Mesenchymal stem cell (in vitro differentiated cells and primary cell): ENCODE results near the gene KLF7.

Experiments used
- DNase-seq: peaks from one replicate; pipeline ENCODE4 v3.0.0-alpha.2; 2013
- H2AFZ ChIP-seq: one replicate; pipeline ENCODE4 v1.6.1; 2013; ENCODE audit warnings: low read depth, mild to moderate bottlenecking, control low read depth, inconsistent platforms, low read length, moderate library complexity
- H2AK5ac ChIP-seq: 2 replicates; pipeline ENCODE4 v1.6.1; 2013; ENCODE audit warnings: low read length, moderate library complexity, mild to moderate bottlenecking, inconsistent platforms; ENCODE audit not compliant: severe bottlenecking
- H2BK120ac ChIP-seq: one replicate; pipeline ENCODE4 v1.6.1; 2013; ENCODE audit warnings: low read depth, mild to moderate bottlenecking, inconsistent platforms, low read length, moderate library complexity
- H2BK12ac ChIP-seq, 2 experiments: one replicate each; pipeline ENCODE4 v1.6.1; 2013; ENCODE audit warnings: inconsistent platforms in 2 of 2, low read length in 2 of 2, mild to moderate bottlenecking in 2 of 2, moderate library complexity in 2 of 2, control low read depth in 1 of 2
- H2BK15ac ChIP-seq: one replicate; pipeline ENCODE4 v1.6.1; 2013; ENCODE audit warnings: mild to moderate bottlenecking, low read depth, inconsistent platforms; ENCODE audit not compliant: poor library complexity, severe bottlenecking
- H2BK5ac ChIP-seq: 2 replicates; pipeline ENCODE4 v1.6.1; 2013; ENCODE audit warnings: low read depth, mild to moderate bottlenecking, low read length, control low read depth, inconsistent platforms; ENCODE audit not compliant: poor library complexity, severe bottlenecking
- H3K14ac ChIP-seq, 2 experiments: one replicate each; pipeline ENCODE4 v1.6.1; 2013; ENCODE audit warnings: inconsistent platforms in 2 of 2, low read length in 2 of 2, control low read depth in 1 of 2, mild to moderate bottlenecking in 1 of 2, moderate library complexity in 1 of 2
- H3K18ac ChIP-seq, 2 experiments: one replicate each; pipeline ENCODE4 v1.6.1; 2013; ENCODE audit warnings: inconsistent platforms in 2 of 2, low read length in 2 of 2, control low read depth in 1 of 2, low read depth in 1 of 2, mild to moderate bottlenecking in 1 of 2
- H3K23ac ChIP-seq, 2 experiments: one replicate each; pipeline ENCODE4 v1.6.1; 2013; ENCODE audit warnings: inconsistent platforms in 2 of 2, low read length in 2 of 2, mild to moderate bottlenecking in 2 of 2, moderate library complexity in 2 of 2, control low read depth in 1 of 2
- H3K27ac ChIP-seq: 2 replicates; pipeline ENCODE4 v1.5.1; 2013; ENCODE audit warnings: mild to moderate bottlenecking, moderate library complexity, low read length, control low read depth, inconsistent platforms; ENCODE audit not compliant: poor library complexity, severe bottlenecking
- H3K27me3 ChIP-seq, 2 experiments: 2 replicates each; pipeline versions ENCODE4 v1.6.1 to v1.7.0; 2013; ENCODE audit warnings: low read length in 2 of 2, mild to moderate bottlenecking in 2 of 2, moderate library complexity in 2 of 2, control low read depth in 1 of 2, inconsistent platforms in 1 of 2; ENCODE audit not compliant: control insufficient read depth in 1 of 2, insufficient read depth in 1 of 2
- H3K36me3 ChIP-seq, 2 experiments: 2 replicates each; pipeline versions ENCODE4 v1.6.1 to v1.7.0; 2013; ENCODE audit warnings: low read length in 2 of 2, control low read depth in 1 of 2, inconsistent platforms in 1 of 2, low read depth in 1 of 2, mild to moderate bottlenecking in 1 of 2; ENCODE audit not compliant: insufficient read depth in 2 of 2, control insufficient read depth in 1 of 2
- H3K4ac ChIP-seq, 2 experiments: one replicate each; pipeline ENCODE4 v1.6.1; 2013; ENCODE audit warnings: inconsistent platforms in 2 of 2, low read length in 2 of 2, mild to moderate bottlenecking in 2 of 2, moderate library complexity in 2 of 2, control low read depth in 1 of 2, low read depth in 1 of 2
- H3K4me1 ChIP-seq: 2 replicates; pipeline ENCODE4 v1.6.1; 2013; ENCODE audit warnings: low read depth, low read length, control low read depth; ENCODE audit not compliant: control insufficient read depth, insufficient read depth
- H3K4me2 ChIP-seq: 2 replicates; pipeline ENCODE4 v1.6.1; 2013; ENCODE audit warnings: low read length, mild to moderate bottlenecking, inconsistent platforms; ENCODE audit not compliant: poor library complexity, severe bottlenecking
- H3K4me3 ChIP-seq, 2 experiments: 2 replicates each; pipeline versions ENCODE4 v1.5.1 to v1.7.0; 2013; ENCODE audit warnings: low read length in 2 of 2, mild to moderate bottlenecking in 2 of 2, control low read depth in 1 of 2, low read depth in 1 of 2; ENCODE audit not compliant: insufficient read depth in 1 of 2
- H3K79me1 ChIP-seq: replicated peaks from 2 replicates; pipeline ENCODE4 v1.6.1; 2013; ENCODE audit warnings: mild to moderate bottlenecking, control low read depth, low read length, inconsistent platforms; ENCODE audit not compliant: poor library complexity, severe bottlenecking
- H3K9ac ChIP-seq: 2 replicates; pipeline ENCODE4 v1.7.0; 2013; ENCODE audit warnings: mild to moderate bottlenecking, low read length, moderate library complexity
- H3K9me3 ChIP-seq: 2 replicates; pipeline ENCODE4 v1.7.0; 2013; ENCODE audit warnings: mild to moderate bottlenecking, low read length; ENCODE audit not compliant: control insufficient read depth
- H4K8ac ChIP-seq: one replicate; pipeline ENCODE4 v1.6.1; 2013; ENCODE audit warnings: inconsistent platforms, mild to moderate bottlenecking, low read length, moderate library complexity
- H4K91ac ChIP-seq: one replicate; pipeline ENCODE4 v1.6.1; 2013; ENCODE audit warnings: mild to moderate bottlenecking, low read length, inconsistent platforms
- WGBS: methylation state at CpG from one replicate; pipeline ENCODE4 v1.1.7; 2013; ENCODE audit warnings: mixed read lengths; 5-methylcytosine and 5-hydroxymethylcytosine counted together

Gene KLF7

DNA sequence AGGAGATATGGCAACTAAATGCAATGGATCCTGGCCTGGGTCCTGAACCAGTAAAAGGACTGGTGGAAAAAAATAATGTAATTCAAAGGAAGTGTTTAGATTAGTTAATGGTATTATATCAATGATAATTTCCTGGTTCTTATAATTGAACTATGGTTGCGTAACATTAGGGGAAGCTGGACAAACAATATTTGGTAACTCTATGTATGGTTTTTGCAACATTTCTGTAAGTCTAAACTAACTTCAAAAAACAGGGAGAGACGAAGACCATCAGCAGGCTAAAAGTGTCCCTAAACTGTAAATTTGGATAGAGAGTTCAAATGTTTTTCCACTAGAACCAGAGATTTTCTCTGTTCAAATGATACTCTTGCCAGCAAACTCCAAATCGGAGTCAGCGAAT is 36.9 kb downstream of the KLF7 start:
- Histone ChIP-seq H4K91ac (no peak overlapping the region), H3K4me2 (no peak overlapping the region), H2BK15ac (no peak overlapping the region), H3K36me3 (peaks cover 5% of the 10 kb centered on the region in 2 experiments), H3K4me1 (peaks cover 15% of the 10 kb centered on the region), H3K23ac (no peak overlapping the region), H2BK120ac (no peak overlapping the region), H3K4ac (no peak overlapping the region), H3K9me3 (no peaks in the 10 kb centered on the region), H2AFZ (no peak overlapping the region), H3K4me3 (no peak overlapping the region), H3K27ac (no peak overlapping the region), H3K9ac (no peak overlapping the region), H2BK12ac (no peak overlapping the region), H3K79me1 (peaks cover 6% of the 10 kb centered on the region), H3K14ac (no peak overlapping the region), H4K8ac (no peak overlapping the region), H3K18ac (no peak overlapping the region), H3K27me3 (no peaks in the 10 kb centered on the region), H2AK5ac (no peak overlapping the region), H2BK5ac (no peak overlapping the region)
- 96% methylated on average over 4 of the region's 4 CpGs for WGBS
- DNase-seq = no peak

DNA sequence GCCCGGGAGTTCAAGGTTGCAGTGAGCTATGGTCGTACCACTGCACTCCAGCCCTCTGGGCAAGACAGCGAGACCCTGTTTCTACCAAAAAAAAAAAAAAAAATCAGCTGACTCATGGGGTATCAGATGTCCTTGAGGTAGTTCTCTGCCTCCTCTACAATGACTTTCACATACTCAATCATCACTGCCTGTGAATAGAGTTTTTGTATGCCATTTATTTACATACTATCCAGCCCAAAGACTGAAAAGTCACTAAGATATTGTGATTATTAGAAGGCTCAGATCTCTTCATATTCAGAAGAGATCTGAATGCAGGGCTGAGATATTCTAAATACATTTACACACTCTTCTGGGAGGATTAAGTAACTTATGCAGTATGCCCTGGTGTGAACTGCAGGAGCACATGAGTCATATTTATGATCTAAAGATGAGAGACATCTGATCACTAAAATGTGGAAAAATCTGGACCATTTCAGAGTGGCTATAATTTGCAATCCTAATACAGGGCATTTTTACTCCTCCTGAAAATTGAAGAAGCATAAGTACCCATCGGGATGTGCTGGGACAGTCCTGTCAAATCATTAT is 38.9 kb downstream of the KLF7 start:
- no peaks in the 10 kb centered on the region for H3K27me3 ChIP-seq
- peaks cover 11% of the 10 kb centered on the region for H3K4me1 ChIP-seq
- H2BK120ac ChIP-seq = no peak overlapping the region
- H2AFZ ChIP-seq = no peak overlapping the region
- H2AK5ac ChIP-seq = no peak overlapping the region
- no peak overlapping the region for H3K27ac ChIP-seq
- no peak overlapping the region for H3K14ac ChIP-seq
- no peak overlapping the region for H3K18ac ChIP-seq
- no peak overlapping the region for H2BK5ac ChIP-seq
- no peak overlapping the region for H3K9ac ChIP-seq
- peaks cover 10% of the 10 kb centered on the region for H3K79me1 ChIP-seq
- no peak for DNase-seq
- H3K4me2 ChIP-seq = no peak overlapping the region
- no peak overlapping the region for H4K8ac ChIP-seq
- no peak overlapping the region for H3K23ac ChIP-seq
- no peak overlapping the region for H2BK15ac ChIP-seq
- 71% methylated on average over 4 of the region's 4 CpGs for WGBS
- H2BK12ac ChIP-seq = no peak overlapping the region
- H3K4ac ChIP-seq = no peak overlapping the region
- H3K4me3 ChIP-seq = no peak overlapping the region
- no peak overlapping the region for H4K91ac ChIP-seq
- peaks cover 12 to 24% of the 10 kb centered on the region in 2 experiments for H3K36me3 ChIP-seq
- no peaks in the 10 kb centered on the region for H3K9me3 ChIP-seq

DNA sequence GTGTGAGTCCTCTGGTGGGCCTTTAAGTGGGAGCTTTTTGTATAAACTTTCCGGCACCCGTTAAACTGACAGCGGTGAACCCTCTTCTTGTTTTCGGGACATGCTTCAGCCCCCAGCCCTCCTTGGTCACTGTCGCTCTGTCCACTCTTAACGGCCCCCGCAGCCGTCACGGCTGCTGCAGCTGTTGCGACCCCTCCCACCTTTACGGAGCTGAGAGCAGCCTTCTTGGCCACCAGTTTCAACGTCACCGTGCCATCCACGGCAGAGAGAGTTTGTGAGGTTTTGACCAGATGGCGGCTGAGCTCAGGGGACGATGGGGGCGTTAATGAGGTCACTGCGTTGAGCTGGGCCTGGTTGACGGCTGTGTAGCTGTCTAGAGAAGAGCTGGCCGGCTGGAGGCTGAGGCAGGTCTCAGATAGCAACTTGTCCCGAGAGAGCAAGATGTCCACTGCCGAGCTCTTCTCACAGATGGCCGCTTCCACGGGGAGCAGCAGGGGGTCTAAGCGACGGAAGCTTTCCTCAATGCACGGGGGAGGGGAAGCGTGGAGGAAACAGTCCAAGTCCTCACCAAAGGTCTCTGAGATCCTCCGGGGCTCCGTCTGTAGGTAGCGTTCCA is 41.9 kb downstream of the KLF7 start:
- Histone ChIP-seq H3K79me1 (peaks cover 8% of the 10 kb centered on the region), H3K27me3 (no peaks in the 10 kb centered on the region), H2BK12ac (peak overlapping the region in 1 of 2 experiments; percentile 11), H2BK5ac (no peak overlapping the region), H3K9me3 (no peaks in the 10 kb centered on the region), H4K91ac (no peak overlapping the region), H4K8ac (peak overlapping the region; percentile 12), H3K4me2 (no peak overlapping the region), H3K14ac (peak overlapping the region in 1 of 2 experiments; percentile 78), H2AK5ac (peak overlapping the region; percentile 74), H2BK15ac (no peak overlapping the region), H2AFZ (no peak overlapping the region), H3K18ac (peak overlapping the region in 1 of 2 experiments; percentile 55), H3K4me1 (peaks cover 16% of the 10 kb centered on the region), H3K9ac (no peak overlapping the region), H3K23ac (no peak overlapping the region), H3K36me3 (peaks cover 12 to 39% of the 10 kb centered on the region in 2 experiments), H3K4me3 (no peak overlapping the region), H3K4ac (no peak overlapping the region), H2BK120ac (no peak overlapping the region), H3K27ac (no peak overlapping the region)
- DNase-seq = no peak
- 93% methylated on average over 31 of the region's 31 CpGs for WGBS

DNA sequence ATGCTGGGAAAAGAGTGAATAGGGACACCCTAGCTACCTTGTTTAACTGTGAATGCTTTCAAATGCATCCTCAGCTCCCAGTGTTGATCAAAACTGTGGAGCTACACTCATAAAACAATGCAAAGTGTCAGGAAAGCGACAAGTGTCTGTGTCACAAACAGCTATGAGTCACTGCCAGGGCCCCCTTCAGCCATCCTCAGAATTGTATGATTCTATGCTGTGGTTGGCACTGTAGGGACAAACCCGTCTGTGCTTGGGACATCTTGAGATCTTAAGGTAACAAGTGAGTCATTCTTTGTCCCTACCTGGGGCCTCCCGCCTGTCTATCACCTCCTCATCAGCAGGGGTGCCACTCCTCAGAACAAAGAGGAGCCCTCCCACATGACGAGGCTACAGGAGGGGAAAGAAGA is 42.4 kb downstream of the KLF7 start:
- Histone ChIP-seq H3K36me3 (peaks cover 12 to 44% of the 10 kb centered on the region in 2 experiments), H3K18ac (peak overlapping the region in 1 of 2 experiments; percentile 55), H2BK5ac (no peak overlapping the region), H4K91ac (no peak overlapping the region), H3K27me3 (no peaks in the 10 kb centered on the region), H3K4me1 (peaks cover 16% of the 10 kb centered on the region), H3K23ac (no peak overlapping the region), H4K8ac (no peak overlapping the region), H2AK5ac (no peak overlapping the region), H3K4me3 (no peak overlapping the region), H3K27ac (no peak overlapping the region), H2BK15ac (no peak overlapping the region), H3K4me2 (no peak overlapping the region), H3K9ac (no peak overlapping the region), H2AFZ (no peak overlapping the region), H3K9me3 (no peaks in the 10 kb centered on the region), H2BK12ac (peak overlapping the region in 1 of 2 experiments; percentile 25), H3K79me1 (peaks cover 8% of the 10 kb centered on the region), H2BK120ac (no peak overlapping the region), H3K14ac (peak overlapping the region in 1 of 2 experiments; percentile 78), H3K4ac (no peak overlapping the region)
- no peak for DNase-seq
- WGBS = 56% methylated on average over 4 of the region's 4 CpGs
